HG02759 (cell line): Measurements from ENCODE around the gene PHLPP1.
"Not testable (repeated sequence)": the region's sequence is repeated elsewhere in the genome, so short reads cannot be mapped to it uniquely, and the experiment has no call there.

ENCODE experiments used
- ATAC-seq: cut with Tn5 transposase; IDR thresholded peaks from one replicate; pipeline ENCODE4 v1.9.1; 2021; ENCODE audit warnings: mild to moderate bottlenecking, moderate library complexity; ENCODE audit not compliant: unreplicated experiment

The PHLPP1 gene

GRCh38 chr18:62802523-62802922 is 87.2 kb downstream of the PHLPP1 start:
- ATAC-seq = no peak

- no peak for ATAC-seq
Observed at GRCh38 chr18:62807396-62807795, 92.1 kb downstream of the PHLPP1 start.

GRCh38 chr18:62808123-62808522 is 92.8 kb downstream of the PHLPP1 start:
- no peak for ATAC-seq

- ATAC-seq = not testable (repeated sequence)
Observed at GRCh38 chr18:62809445-62809844, 94.1 kb downstream of the PHLPP1 start.

GRCh38 chr18:62809900-62810299 is 94.6 kb downstream of the PHLPP1 start:
- no peak for ATAC-seq

- no peak for ATAC-seq
Observed at GRCh38 chr18:62810682-62811081, 95.3 kb downstream of the PHLPP1 start.

GRCh38 chr18:62811674-62812073 is 96.3 kb downstream of the PHLPP1 start:
- no peak for ATAC-seq

GRCh38 chr18:62812242-62812641 is 96.9 kb downstream of the PHLPP1 start:
- no peak for ATAC-seq

- no peak for ATAC-seq
Observed at GRCh38 chr18:62812876-62813275, 97.5 kb downstream of the PHLPP1 start.

GRCh38 chr18:62814132-62814759 is 98.9 kb downstream of the PHLPP1 start:
- ATAC-seq = no peak

GRCh38 chr18:62825382-62825781 is 110.0 kb downstream of the PHLPP1 start:
- ATAC-seq = no peak

- no peak for ATAC-seq
Observed at GRCh38 chr18:62827397-62827796, 112.1 kb downstream of the PHLPP1 start.

GRCh38 chr18:62828091-62828640 is 112.8 kb downstream of the PHLPP1 start:
- no peak for ATAC-seq

GRCh38 chr18:62828852-62829251 is 113.5 kb downstream of the PHLPP1 start:
- ATAC-seq = no peak

GRCh38 chr18:62829936-62830335 is 114.6 kb downstream of the PHLPP1 start:
- no peak for ATAC-seq

GRCh38 chr18:62832282-62832681 is 116.9 kb downstream of the PHLPP1 start:
- no peak for ATAC-seq

GRCh38 chr18:62833494-62833893 is 118.2 kb downstream of the PHLPP1 start:
- ATAC-seq = no peak

- no peak for ATAC-seq
Observed at GRCh38 chr18:62834715-62835114, 119.4 kb downstream of the PHLPP1 start.

- no peak for ATAC-seq
Observed at GRCh38 chr18:62837011-62837410, 121.7 kb downstream of the PHLPP1 start.

GRCh38 chr18:62838475-62839098 is 123.2 kb downstream of the PHLPP1 start:
- peak; percentile 83 for ATAC-seq

- ATAC-seq = no peak
Observed at GRCh38 chr18:62839874-62840713, 124.8 kb downstream of the PHLPP1 start.

- ATAC-seq = no peak
Observed at GRCh38 chr18:62841405-62841804, 126.1 kb downstream of the PHLPP1 start.
